Fibroblast of lung (primary cell): ENCODE results near the gene LRRC61. TPM values are rescaled to one million over a fixed set of nuclear protein-coding genes. Genes with fewer than 3 reads are reported as not detected.

Experiments used
- DNase-seq, 2 donors: peaks; one replicate each; pipeline versions ENCODE4 v3.0.0 to v3.0.0-alpha.2; 2010; ENCODE audit warnings: low read depth in 2 of 2
- H2AFZ ChIP-seq: 2 replicates; pipeline ENCODE4 v1.5.1; 2012; ENCODE audit warnings: low read length, control low read depth, inconsistent platforms
- H3K27ac ChIP-seq: 2 replicates; pipeline ENCODE4 v1.5.1; 2011; ENCODE audit warnings: low read length, control low read depth; ENCODE audit not compliant: insufficient read depth
- H3K27me3 ChIP-seq: 2 replicates; pipeline ENCODE4 v1.5.1; 2011; ENCODE audit warnings: mild to moderate bottlenecking, low read length; ENCODE audit not compliant: control insufficient read depth, insufficient read depth
- H3K36me3 ChIP-seq: 2 replicates; pipeline ENCODE4 v1.5.1; 2011; ENCODE audit warnings: low read length; ENCODE audit not compliant: control insufficient read depth, insufficient read depth
- H3K4me1 ChIP-seq: 2 replicates; pipeline ENCODE4 v1.5.1; 2011; ENCODE audit warnings: low read length; ENCODE audit not compliant: control insufficient read depth, insufficient read depth; ENCODE audit errors: extremely low read depth
- H3K4me2 ChIP-seq: 2 replicates; pipeline ENCODE4 v1.5.1; 2011; ENCODE audit warnings: low read length, control low read depth; ENCODE audit not compliant: insufficient read depth; ENCODE audit errors: extremely low read depth
- H3K4me3 ChIP-seq, 4 experiments: fragments of 200-600 bp in 1 of 4; sonication (generic) in 1 of 4; replicated peaks in 1 of 4; 2 replicates each; pipeline ENCODE4 v1.5.1; 2011 to 2016; ENCODE audit warnings: low read length in 4 of 4, low read depth in 3 of 4, mild to moderate bottlenecking in 3 of 4, control low read depth in 2 of 4, inconsistent platforms in 1 of 4, mixed read lengths in 1 of 4; ENCODE audit not compliant: insufficient read depth in 1 of 4; ENCODE audit errors: control extremely low read depth in 1 of 4
- H3K79me2 ChIP-seq: 2 replicates; pipeline ENCODE4 v1.5.1; 2012; ENCODE audit warnings: mild to moderate bottlenecking, low read length, inconsistent platforms; ENCODE audit not compliant: control insufficient read depth, insufficient read depth
- H3K9ac ChIP-seq: 2 replicates; pipeline ENCODE4 v1.5.1; 2011; ENCODE audit warnings: mild to moderate bottlenecking, low read length, control low read depth; ENCODE audit not compliant: insufficient read depth
- H3K9me3 ChIP-seq: 2 replicates; pipeline ENCODE4 v1.5.1; 2012; ENCODE audit warnings: low read depth, low read length; ENCODE audit not compliant: control insufficient read depth, insufficient read depth
- H4K20me1 ChIP-seq: 2 replicates; pipeline ENCODE4 v1.5.1; 2011; ENCODE audit warnings: low read length; ENCODE audit not compliant: control insufficient read depth, insufficient read depth; ENCODE audit errors: extremely low read depth
- CTCF ChIP-seq, 2 donors: IDR thresholded peaks in 1 of 2; conservative IDR thresholded peaks in 1 of 2; 1 replicate in 1 of 2; 2 replicates in 1 of 2; pipeline ENCODE4 v1.5.1; 2011 to 2012; ENCODE audit warnings: low read length in 2 of 2, control low read depth in 1 of 2, inconsistent platforms in 1 of 2, low read depth in 1 of 2, mild to moderate bottlenecking in 1 of 2
- EZH2 ChIP-seq: IDR thresholded peaks from 2 replicates; pipeline ENCODE4 v1.5.1; 2012; ENCODE audit warnings: low read length, control low read depth, mild to moderate bottlenecking; ENCODE audit errors: missing control alignments
- polyA plus RNA-seq, 2 donors: library from polyadenylated mRNA; depleted of rRNA in 1 of 2; stranded (reverse) in 1 of 2; unstranded in 1 of 2; fragments of >200 nt; gene quantifications; 2 replicates each; pipeline ENCODE4 v1.2.1, GENCODE V29; 2011 to 2012; ENCODE audit warnings: missing spikeins in 1 of 2
- total RNA-seq: library from RNA; depleted of rRNA; stranded (reverse); fragments of >200 nt; gene quantifications from 2 replicates; pipeline ENCODE4 v1.2.1, GENCODE V29; 2014

The LRRC61 gene
- total and polyA plus RNA-seq, 2 donors (not counting 1 experiment from before 2014, with no cell fraction given), result 0.03 to 0.33 TPM

- no peak overlapping the region for H3K4me3 ChIP-seq
- H3K4me2 ChIP-seq, result no peak overlapping the region
- TF ChIP-seq CTCF (conservative IDR thresholded peaks at IDR 0.05 in 1 of 2, IDR thresholded peaks at IDR 0.05 in 1 of 2; ENCODE audit: low read depth in 1 of 2, low read length in 2 of 2) (no peak), EZH2 (no peak)
- H3K79me2 ChIP-seq, result no peaks in the 10 kb centered on the region
- H3K9ac ChIP-seq, result no peak overlapping the region
- DNase-seq, result no peak
- no peaks in the 10 kb centered on the region for H4K20me1 ChIP-seq
- no peak overlapping the region for H3K27ac ChIP-seq
- H3K9me3 ChIP-seq, result no peaks in the 10 kb centered on the region
- H2AFZ ChIP-seq, result no peak overlapping the region
- H3K4me1 ChIP-seq, result no peaks in the 10 kb centered on the region
- no peaks in the 10 kb centered on the region for H3K36me3 ChIP-seq
- H3K27me3 ChIP-seq, result no peaks in the 10 kb centered on the region
Measured at GRCh38 chr7:150329331-150330120, 6.4 kb downstream of the LRRC61 start.

GRCh38 chr7:150330211-150330885, 7.2 kb downstream of the LRRC61 start:
- Histone ChIP-seq H3K79me2 (no peaks in the 10 kb centered on the region), H3K4me3 (no peak overlapping the region), H3K27me3 (no peaks in the 10 kb centered on the region), H3K4me1 (peaks cover 2% of the 10 kb centered on the region), H3K36me3 (no peaks in the 10 kb centered on the region), H3K9me3 (no peaks in the 10 kb centered on the region), H2AFZ (no peak overlapping the region), H4K20me1 (no peaks in the 10 kb centered on the region), H3K27ac (no peak overlapping the region), H3K9ac (no peak overlapping the region), H3K4me2 (no peak overlapping the region)
- TF ChIP-seq CTCF (conservative IDR thresholded peaks at IDR 0.05 in 1 of 2, IDR thresholded peaks at IDR 0.05 in 1 of 2; ENCODE audit: low read depth in 1 of 2, low read length in 2 of 2), result no peak
- no peak for TF ChIP-seq EZH2
- no peak for DNase-seq

- no peak for TF ChIP-seq EZH2
- TF ChIP-seq CTCF (conservative IDR thresholded peaks at IDR 0.05 in 1 of 2, IDR thresholded peaks at IDR 0.05 in 1 of 2; ENCODE audit: low read depth in 1 of 2, low read length in 2 of 2), result no peak
- H3K9me3 ChIP-seq, result no peaks in the 10 kb centered on the region
- no peaks in the 10 kb centered on the region for H3K27me3 ChIP-seq
- no peak overlapping the region for H2AFZ ChIP-seq
- no peak for DNase-seq
- H4K20me1 ChIP-seq, result no peaks in the 10 kb centered on the region
- H3K27ac ChIP-seq, result no peak overlapping the region
- H3K4me2 ChIP-seq, result no peak overlapping the region
- H3K4me3 ChIP-seq, result no peak overlapping the region
- no peaks in the 10 kb centered on the region for H3K79me2 ChIP-seq
- H3K9ac ChIP-seq, result no peak overlapping the region
- H3K36me3 ChIP-seq, result no peaks in the 10 kb centered on the region
- H3K4me1 ChIP-seq, result peaks cover 7% of the 10 kb centered on the region
Measured at GRCh38 chr7:150332852-150333635, 9.9 kb downstream of the LRRC61 start.
